GM12891 (cell line): ENCODE results near the gene ATG14.

Experiments
- POLR2A ChIP-seq: IDR thresholded peaks from 2 replicates; pipeline ENCODE4 v1.6.1; 2011; ENCODE audit warnings: low read depth, low read length, control low read depth
- POLR2AphosphoS5 ChIP-seq: IDR thresholded peaks from 2 replicates; pipeline ENCODE4 v1.6.1; 2011; ENCODE audit warnings: low read depth, low read length, control low read depth
- TAF1 ChIP-seq: IDR thresholded peaks from 2 replicates; pipeline ENCODE4 v1.6.1; 2011; ENCODE audit warnings: low read depth, low read length, control low read depth

- TF ChIP-seq POLR2AphosphoS5: no peak
- TF ChIP-seq TAF1: no peak
- TF ChIP-seq POLR2A: no peak
Measured at GRCh38 chr14:55454264-55455002, 42.8 kb upstream of the ATG14 start.
